Ovary (tissue), 10 donors: ENCODE data around the gene WDR20. TPM values are rescaled to one million over a fixed set of nuclear protein-coding genes. Genes with fewer than 3 reads are reported as not detected.

Experiments used
- DNase-seq, 5 donors: peaks; one replicate each; pipeline ENCODE4 v3.0.0-alpha.2; 2019 to 2020
- H3K27ac ChIP-seq, 2 donors: fragments of 200-600 bp; one replicate each; pipeline versions ENCODE4 v1.5.1 to v1.8.0; 2019 to 2022
- H3K27me3 ChIP-seq: fragments of 200-600 bp; one replicate; pipeline ENCODE4 v1.8.0; 2022
- H3K36me3 ChIP-seq: fragments of 200-600 bp; sonication (generic); one replicate; pipeline ENCODE4 v1.5.1; 2019
- H3K4me1 ChIP-seq: one replicate; pipeline ENCODE4 v1.8.1; 2013; ENCODE audit warnings: mild to moderate bottlenecking, moderate library complexity; ENCODE audit not compliant: insufficient read depth
- H3K4me3 ChIP-seq: fragments of 200-600 bp; sonication (generic); one replicate; pipeline ENCODE4 v1.5.1; 2017
- H3K9me3 ChIP-seq, 2 donors: fragments of 200-600 bp in 1 of 2; sonication (generic) in 1 of 2; one replicate each; pipeline versions ENCODE4 v1.5.1 to v1.8.1; 2013 to 2019; ENCODE audit warnings: mild to moderate bottlenecking in 1 of 2, moderate library complexity in 1 of 2
- CTCF ChIP-seq, 3 donors: fragments of 450-650 bp in 2 of 3; fragments of 200-600 bp in 1 of 3; IDR thresholded peaks; one replicate each; pipeline versions ENCODE4 v1.5.1 to v1.8.0; 2016 to 2022; ENCODE audit warnings: antibody characterized with exemption in 3 of 3, mild to moderate bottlenecking in 1 of 3
- EP300 ChIP-seq: sonication (generic); formaldehyde crosslinking; IDR thresholded peaks from one replicate; pipeline ENCODE4 v1.6.1; 2017; ENCODE audit warnings: antibody characterized with exemption
- POLR2A ChIP-seq: fragments of 450-650 bp; IDR thresholded peaks from one replicate; pipeline ENCODE4 v1.6.1; 2017; ENCODE audit warnings: antibody characterized with exemption, mild to moderate bottlenecking, moderate library complexity
- WGBS, 3 donors: extraction: QIAGEN DNeasy Blood & Tissue Kit in 1 of 3; methylation state at CpG; one replicate each; pipeline versions ENCODE4 v1.1.5 to v1.1.7; 2013 to 2017; 5-methylcytosine and 5-hydroxymethylcytosine counted together
- intact Hi-C, 4 donors: fragments of 100-400 bp; cut with DNase I; formaldehyde crosslinking; loops; one replicate each; pipeline versions ENCODE4 v1.11.0 to v1.15.1; 2022 to 2023
- long read RNA-seq, 3 donors: library from polyadenylated mRNA in 2 of 3; unstranded in 2 of 3; transcript quantifications; one replicate each; pipeline ENCODE4 v2.0.0 and lab custom pipeline, GENCODE V29; 2021 to 2026
- polyA plus RNA-seq, 2 donors: library from polyadenylated mRNA; stranded (reverse); fragments of 200-250 nt in 1 of 2; fragments of 350-450 nt in 1 of 2; fragmentation: Illumina TruSeq in 1 of 2; extraction: RNeasy Lipid Tissue Mini Kit (QIAGEN cat#74804) in 1 of 2; gene quantifications; one replicate each; pipeline ENCODE4 v1.2.3, GENCODE V29; 2013 to 2014
- total RNA-seq, 7 donors: library from RNA; depleted of rRNA in 2 of 7; stranded (reverse); fragments of >200 nt in 2 of 7; fragmentation: NEBNext Ultra II Directional in 3 of 7; extraction: Animal tissue kit (Norgen Biotek cat#: 25700) in 3 of 7; gene quantifications; one replicate each; pipeline versions ENCODE4 v1.1.0 to v1.2.4, GENCODE V29; 2016 to 2023
- donor health status: DM: no; HTN: no; CAD: no; lungs with moderate emphysema.
- donor health status: DM: no; HTN: no; CAD: no.
- donor health status: Bipolar disorder and iron deficiency.
- donor health status: DM: yes; HTN: yes; CAD: no.
- donor health status: DM: no; HTN: no; CAD: no.
- donor health status: DM: yes; HTN: yes; CAD: no.

The WDR20 gene
- total RNA-seq (10 to 100 TPM; 15.5 to 42.2 (median 36.4) TPM), polyA plus RNA-seq (10 to 100 TPM; 13.4 to 19.5 TPM)
- long read RNA-seq, donor 1, transcript WDR20-204 (3 exons, 2,391 nt): major isoform, 30 of 59 reads
- long read RNA-seq, donor 1, transcript WDR20-203 (4 exons, 2,616 nt): minor isoform, 5 of 59 reads
- long read RNA-seq, donor 1, partial matches to known transcripts: 3 of 59 reads
- long read RNA-seq, donor 1, other reads (novel, unspliced or antisense): 15 of 59 reads
- long read RNA-seq, donor 2, partial matches to known transcripts: 0 of 6 reads
- long read RNA-seq, donor 2, other reads (novel, unspliced or antisense): 0 of 6 reads
- long read RNA-seq, donor 3, transcript WDR20-204 (3 exons, 2,391 nt): major isoform, 8 of 29 reads
- long read RNA-seq, donor 3, transcript WDR20-203 (4 exons, 2,616 nt): minor isoform, 7 of 29 reads
- long read RNA-seq, donor 3, partial matches to known transcripts: 2 of 29 reads
- long read RNA-seq, donor 3, other reads (novel, unspliced or antisense): 12 of 29 reads

GRCh38 chr14:102139286-102140026 lies at the start of gene WDR20:
TSS of gene WDR20 (plus strand) at chr14:102139897. CDS start at chr14:102139924, 27 bp downstream.
- H3K36me3 ChIP-seq: no peaks in the 10 kb centered on the region
- H3K4me1 ChIP-seq: peaks cover 3% of the 10 kb centered on the region
- no peaks in the 10 kb centered on the region for H3K9me3 ChIP-seq
- intact Hi-C loops: no loop called here
- H3K27ac ChIP-seq: peak within 1 kb of the TSS; percentile 80 to 84
- peak; percentile 97 to 98 (median 98) for DNase-seq
- WGBS, 3 donors: 1% methylated on average over 39 to 64 of the region's 64 CpGs
- no peaks in the 10 kb centered on the region for H3K27me3 ChIP-seq
- H3K4me3 ChIP-seq: peak within 1 kb of the TSS; percentile 67
- TF ChIP-seq CTCF (IDR thresholded peaks at IDR 0.05) (peak in 1 of 3 donors; percentile 12), POLR2A (peak; percentile 3), EP300 (no peak)

- Histone ChIP-seq H3K36me3 (no peaks in the 10 kb centered on the region), H3K4me3 (no peak overlapping the region), H3K27me3 (no peaks in the 10 kb centered on the region), H3K4me1 (peaks cover 7% of the 10 kb centered on the region), H3K9me3 (no peaks in the 10 kb centered on the region), H3K27ac (no peak overlapping the region)
- WGBS, 3 donors: 58 to 75% (median 61%) methylated on average over 3 of the region's 3 CpGs
- DNase-seq: no peak
- TF ChIP-seq POLR2A (no peak), EP300 (no peak), CTCF (IDR thresholded peaks at IDR 0.05) (no peak)
- intact Hi-C loops: loop anchor here (10.0 kb wide), 4 partner anchors 126 to 386 kb away; partner anchors contain the start of genes DYNC1H1 (in 1 of the 4) and ZNF839 (in 1 of the 4)
These were observed 49.0 kb upstream of the WDR20 start for GRCh38 chr14:102090713-102091112.

- no peak overlapping the region for H3K4me3 ChIP-seq
- WGBS, 3 donors: 86 to 92% (median 88%) methylated on average over 10 of the region's 10 CpGs
- no peak for DNase-seq
- no peak for TF ChIP-seq POLR2A
- TF ChIP-seq EP300: no peak
- TF ChIP-seq CTCF (IDR thresholded peaks at IDR 0.05): no peak
- H3K27ac ChIP-seq: no peak overlapping the region
- H3K36me3 ChIP-seq: no peaks in the 10 kb centered on the region
- peaks cover 7% of the 10 kb centered on the region for H3K4me1 ChIP-seq
- no peaks in the 10 kb centered on the region for H3K27me3 ChIP-seq
- no peaks in the 10 kb centered on the region for H3K9me3 ChIP-seq
- intact Hi-C loops: loop anchor here (10.0 kb wide), 4 partner anchors 128 to 388 kb away; partner anchors contain the start of genes DYNC1H1 (in 1 of the 4) and ZNF839 (in 1 of the 4)
These were observed 46.9 kb upstream of the WDR20 start for GRCh38 chr14:102092806-102093205.

- Histone ChIP-seq H3K27me3 (no peaks in the 10 kb centered on the region), H3K4me1 (no peaks in the 10 kb centered on the region), H3K27ac (no peak overlapping the region), H3K9me3 (no peaks in the 10 kb centered on the region), H3K36me3 (no peaks in the 10 kb centered on the region), H3K4me3 (no peak overlapping the region)
- intact Hi-C loops: loop anchor here (10.0 kb wide), 4 partner anchors 129 to 389 kb away; partner anchors contain the start of genes DYNC1H1 (in 1 of the 4) and ZNF839 (in 1 of the 4)
- no peak for TF ChIP-seq CTCF (IDR thresholded peaks at IDR 0.05)
- no peak for DNase-seq
- WGBS, 3 donors: 38 to 66% (median 38%) methylated on average over 7 of the region's 7 CpGs
These were observed 45.6 kb upstream of the WDR20 start for GRCh38 chr14:102094101-102094500.
